ENCODE measurements around the gene TSPEAR. TPM values are rescaled to one million over a fixed set of nuclear protein-coding genes. Genes with fewer than 3 reads are reported as not detected.

Gene TSPEAR
- total RNA-seq, 2 donors from 2014 or later = 0.85 TPM; not detected in 1

- Histone ChIP-seq H3K4me3 (no peak overlapping the region), H3K27me3 (replicated peaks; ENCODE audit: insufficient read depth) (peaks cover 28% of the 10 kb centered on the region), H3K36me3 (no peaks in the 10 kb centered on the region), H3K9me3 (no peaks in the 10 kb centered on the region), H3K4me1 (replicated peaks) (no peaks in the 10 kb centered on the region), H3K27ac (no peak overlapping the region)
- 34% methylated on average over 13 of the region's 13 CpGs for WGBS
- no peak for TF ChIP-seq POLR2A (IDR thresholded peaks at IDR 0.05)
- TF ChIP-seq CTCF (IDR thresholded peaks at IDR 0.05) = no peak
- TF ChIP-seq POLR2AphosphoS5 (IDR thresholded peaks at IDR 0.05) = no peak
- intact Hi-C loops (cut with DNase I) = no loop called here
- no peak for DNase-seq (ENCODE audit: low spot score)
Observed at GRCh38 chr21:44704636-44705001, 6.8 kb downstream of the TSPEAR start.

- Histone ChIP-seq H3K9me3 (no peaks in the 10 kb centered on the region), H3K4me3 (no peak overlapping the region), H3K27me3 (replicated peaks; ENCODE audit: insufficient read depth) (peaks cover 26% of the 10 kb centered on the region), H3K27ac (no peak overlapping the region), H3K4me1 (replicated peaks) (no peaks in the 10 kb centered on the region), H3K36me3 (no peaks in the 10 kb centered on the region)
- TF ChIP-seq CTCF (IDR thresholded peaks at IDR 0.05) (no peak), POLR2AphosphoS5 (IDR thresholded peaks at IDR 0.05) (no peak), POLR2A (IDR thresholded peaks at IDR 0.05) (no peak)
- DNase-seq (ENCODE audit: low spot score) = no peak
- intact Hi-C loops (cut with DNase I) = no loop called here
- 54% methylated on average over 13 of the region's 13 CpGs for WGBS
Observed at GRCh38 chr21:44703731-44704635, 7.4 kb downstream of the TSPEAR start.

GRCh38 chr21:44702973-44703730 is 8.2 kb downstream of the TSPEAR start:
- Histone ChIP-seq H3K4me3 (no peak overlapping the region), H3K4me1 (replicated peaks) (no peaks in the 10 kb centered on the region), H3K36me3 (no peaks in the 10 kb centered on the region), H3K9me3 (no peaks in the 10 kb centered on the region), H3K27ac (no peak overlapping the region), H3K27me3 (replicated peaks; ENCODE audit: insufficient read depth) (peaks cover 24% of the 10 kb centered on the region)
- intact Hi-C loops (cut with DNase I) = no loop called here
- DNase-seq (ENCODE audit: low spot score) = no peak
- 37% methylated on average over 15 of the region's 16 CpGs for WGBS
- no peak for TF ChIP-seq CTCF (IDR thresholded peaks at IDR 0.05)
- no peak for TF ChIP-seq POLR2AphosphoS5 (IDR thresholded peaks at IDR 0.05)
- no peak for TF ChIP-seq POLR2A (IDR thresholded peaks at IDR 0.05)

GRCh38 chr21:44702111-44702972 is 9.0 kb downstream of the TSPEAR start:
- no peaks in the 10 kb centered on the region for H3K4me1 ChIP-seq (replicated peaks)
- no peak for DNase-seq (ENCODE audit: low spot score)
- intact Hi-C loops (cut with DNase I) = no loop called here
- WGBS = 76% methylated on average over 17 of the region's 22 CpGs
- H3K9me3 ChIP-seq = no peaks in the 10 kb centered on the region
- H3K27me3 ChIP-seq (replicated peaks; ENCODE audit: insufficient read depth) = peaks cover 28% of the 10 kb centered on the region
- H3K27ac ChIP-seq = no peak overlapping the region
- no peak overlapping the region for H3K4me3 ChIP-seq
- TF ChIP-seq CTCF (IDR thresholded peaks at IDR 0.05) (no peak), POLR2AphosphoS5 (IDR thresholded peaks at IDR 0.05) (no peak), POLR2A (IDR thresholded peaks at IDR 0.05) (no peak)
- H3K36me3 ChIP-seq = no peaks in the 10 kb centered on the region

Data from prostate gland (tissue), 2 donors.